DOHH2 (cell line): ENCODE data around the gene LMO7.

Experiments used
- EZH2phosphoT487 ChIP-seq: fragments of 200-600 bp; sonication (generic); IDR thresholded peaks from 2 replicates; pipeline ENCODE4 v1.6.1; 2017; ENCODE audit warnings: borderline replicate concordance, mild to moderate bottlenecking, antibody characterized with exemption, low read length, moderate library complexity, mixed read lengths
- TF ChIP-seq, protein P1 (sequence below): fragments of 200-600 bp; sonication (generic); IDR thresholded peaks from one replicate; pipeline ENCODE4 v1.5.1; 2014; ENCODE audit warnings: antibody characterized with exemption, mild to moderate bottlenecking, low read depth, low read length; ENCODE audit not compliant: poor library complexity, severe bottlenecking

DNA sequence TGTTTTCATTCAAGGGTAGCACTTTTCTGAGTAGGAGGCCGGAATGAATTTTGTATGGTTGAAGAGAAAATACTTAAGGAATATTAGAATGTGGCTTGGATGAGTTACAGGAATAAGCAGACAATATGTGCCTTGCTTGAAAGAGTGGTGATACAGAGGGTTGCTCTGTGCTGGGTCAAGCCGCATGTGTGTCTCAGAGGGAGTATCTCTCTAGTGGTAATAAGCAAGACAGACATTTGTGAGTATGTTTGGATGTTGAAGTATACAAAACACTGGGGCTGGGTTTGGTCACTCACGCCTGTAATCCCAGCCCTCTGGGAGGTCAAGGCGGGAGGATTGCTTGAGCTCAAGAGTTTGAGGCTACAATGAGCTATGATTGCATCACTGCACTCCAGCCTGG, 103.9 kb downstream of the LMO7 start:
- TF ChIP-seq, protein P1, sequence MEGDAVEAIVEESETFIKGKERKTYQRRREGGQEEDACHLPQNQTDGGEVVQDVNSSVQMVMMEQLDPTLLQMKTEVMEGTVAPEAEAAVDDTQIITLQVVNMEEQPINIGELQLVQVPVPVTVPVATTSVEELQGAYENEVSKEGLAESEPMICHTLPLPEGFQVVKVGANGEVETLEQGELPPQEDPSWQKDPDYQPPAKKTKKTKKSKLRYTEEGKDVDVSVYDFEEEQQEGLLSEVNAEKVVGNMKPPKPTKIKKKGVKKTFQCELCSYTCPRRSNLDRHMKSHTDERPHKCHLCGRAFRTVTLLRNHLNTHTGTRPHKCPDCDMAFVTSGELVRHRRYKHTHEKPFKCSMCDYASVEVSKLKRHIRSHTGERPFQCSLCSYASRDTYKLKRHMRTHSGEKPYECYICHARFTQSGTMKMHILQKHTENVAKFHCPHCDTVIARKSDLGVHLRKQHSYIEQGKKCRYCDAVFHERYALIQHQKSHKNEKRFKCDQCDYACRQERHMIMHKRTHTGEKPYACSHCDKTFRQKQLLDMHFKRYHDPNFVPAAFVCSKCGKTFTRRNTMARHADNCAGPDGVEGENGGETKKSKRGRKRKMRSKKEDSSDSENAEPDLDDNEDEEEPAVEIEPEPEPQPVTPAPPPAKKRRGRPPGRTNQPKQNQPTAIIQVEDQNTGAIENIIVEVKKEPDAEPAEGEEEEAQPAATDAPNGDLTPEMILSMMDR = no peak
- no peak for TF ChIP-seq EZH2phosphoT487
